HepG2 (cell line): ENCODE data around the gene UPF3B. TPM values are rescaled to one million over a fixed set of nuclear protein-coding genes. Genes with fewer than 3 reads are reported as not detected.

Experiments used
- ATAC-seq: fragments of 200-7000 bp; cut with Tn5 transposase; 3 replicates; pipeline ENCODE4 v1.9.1; 2020; ENCODE audit warnings: mild to moderate bottlenecking, moderate library complexity
- BruUV-seq: library from RNA; stranded (reverse); fragments of 400-500 nt; replicated peaks from 2 replicates; lab custom pipeline; 2021; lab: Mats Ljungman, UMichigan
- CTCF ChIA-PET: fragments of 300-600 bp; formaldehyde crosslinking; extraction: SDS; loops from one replicate; lab custom pipeline; 2021; ENCODE audit warnings: low total read pairs, inconsistent platforms, low intra/inter-chr PET ratio; lab: Yijun Ruan, JAX
- POLR2A ChIA-PET: fragments of 350-600 bp; sonication (Branson Sonifier 250); formaldehyde crosslinking; loops from one replicate; lab custom pipeline; 2020; ENCODE audit warnings: antibody characterized with exemption, inconsistent platforms; lab: Yijun Ruan, JAX
- DNase-seq: peaks from one replicate; pipeline ENCODE4 v3.0.0-alpha.2; 2015; ENCODE audit warnings: low spot score
- FAIRE-seq: peaks from 3 replicates; lab custom pipeline; 2011; peaks lifted over from hg19 to GRCh38; lab: Jason Lieb, UNC
- H2AFZ ChIP-seq: one replicate; pipeline ENCODE4 v1.6.1; 2011; ENCODE audit warnings: low read length, inconsistent platforms
- H3K27ac ChIP-seq: fragments of 300-600 bp; 3 replicates; pipeline ENCODE4 v1.8.0; 2011; ENCODE audit warnings: mixed run types, mild to moderate bottlenecking, mixed read lengths, low read length, inconsistent platforms; ENCODE audit not compliant: insufficient read depth; ENCODE audit errors: extremely low read length
- H3K27me3 ChIP-seq, 2 experiments: fragments of 200-600 bp in 1 of 2; 2 replicates in 1 of 2; 3 replicates in 1 of 2; pipeline versions ENCODE4 v1.6.0 to v1.8.0; 2011; ENCODE audit warnings: low read length in 2 of 2, mild to moderate bottlenecking in 2 of 2, moderate library complexity in 2 of 2, inconsistent platforms in 1 of 2; ENCODE audit not compliant: insufficient read depth in 2 of 2, control insufficient read depth in 1 of 2
- H3K36me3 ChIP-seq, 2 experiments: fragments of 200-600 bp in 1 of 2; replicated peaks in 1 of 2; 2 replicates in 1 of 2; 3 replicates in 1 of 2; pipeline versions ENCODE4 v1.5.1 to v1.8.0; 2011; ENCODE audit warnings: low read length in 2 of 2, inconsistent platforms in 1 of 2; ENCODE audit not compliant: insufficient read depth in 2 of 2, control insufficient read depth in 1 of 2
- H3K4me1 ChIP-seq: 2 replicates; pipeline ENCODE4 v1.5.1; 2012; ENCODE audit warnings: low read length, inconsistent platforms; ENCODE audit not compliant: insufficient read depth
- H3K4me2 ChIP-seq: 2 replicates; pipeline ENCODE4 v1.6.0; 2011; ENCODE audit warnings: low read depth, low read length, inconsistent platforms
- H3K4me3 ChIP-seq, 3 experiments: fragments of 200-600 bp in 1 of 3; sonication (generic), shearing (Covaris generic) in 1 of 3; replicated peaks in 1 of 3; 2 replicates each; pipeline ENCODE4 v1.5.1; 2011 to 2016; ENCODE audit warnings: low read length in 3 of 3, inconsistent platforms in 2 of 3, low read depth in 2 of 3, mild to moderate bottlenecking in 2 of 3, control low read depth in 1 of 3, mixed read lengths in 1 of 3; ENCODE audit not compliant: insufficient read depth in 1 of 3
- H3K79me2 ChIP-seq: one replicate; pipeline ENCODE4 v1.6.1; 2011; ENCODE audit warnings: low read length, inconsistent platforms; ENCODE audit not compliant: insufficient read depth
- H3K9ac ChIP-seq: 2 replicates; pipeline ENCODE4 v1.6.0; 2011; ENCODE audit warnings: mild to moderate bottlenecking, low read depth, low read length, inconsistent platforms; ENCODE audit not compliant: insufficient read depth
- H3K9me3 ChIP-seq: 2 replicates; pipeline ENCODE4 v1.5.1; 2012; ENCODE audit warnings: mild to moderate bottlenecking, low read length
- H4K20me1 ChIP-seq: 2 replicates; pipeline ENCODE4 v1.6.0; 2011; ENCODE audit warnings: inconsistent platforms, mild to moderate bottlenecking, low read length, moderate library complexity; ENCODE audit not compliant: insufficient read depth
- AKAP8 ChIP-seq: sonication (generic); formaldehyde crosslinking; IDR thresholded peaks from 2 replicates; pipeline ENCODE4 v1.5.1; 2020; ENCODE audit warnings: mild to moderate bottlenecking, missing genetic modification reagents
- CAMTA2 ChIP-seq: sonication (generic); formaldehyde crosslinking; IDR thresholded peaks from 2 replicates; pipeline ENCODE4 v1.4.0; 2020; ENCODE audit warnings: mild to moderate bottlenecking, missing genetic modification reagents, borderline replicate concordance
- CBX5 ChIP-seq: sonication (generic); formaldehyde crosslinking; IDR thresholded peaks from 2 replicates; pipeline ENCODE4 v1.4.0; 2020; ENCODE audit warnings: missing genetic modification reagents, borderline replicate concordance
- FOSL1 ChIP-seq: sonication (generic); formaldehyde crosslinking; IDR thresholded peaks from 2 replicates; pipeline ENCODE4 v1.9.0; 2021; ENCODE audit warnings: missing genetic modification reagents, borderline replicate concordance
- GZF1 ChIP-seq: sonication (generic); formaldehyde crosslinking; IDR thresholded peaks from 2 replicates; pipeline ENCODE4 v1.5.1; 2020; ENCODE audit warnings: mild to moderate bottlenecking, missing genetic modification reagents
- KDM5B ChIP-seq: sonication (generic); formaldehyde crosslinking; IDR thresholded peaks from 2 replicates; pipeline ENCODE4 v1.4.0; 2020; ENCODE audit warnings: missing genetic modification reagents, mild to moderate bottlenecking, borderline replicate concordance
- MTF1 ChIP-seq: sonication (generic); formaldehyde crosslinking; IDR thresholded peaks from 2 replicates; pipeline ENCODE4 v1.5.0; 2020; ENCODE audit warnings: missing genetic modification reagents
- MYC ChIP-seq: sonication (generic); formaldehyde crosslinking; IDR thresholded peaks from 2 replicates; pipeline ENCODE4 v1.9.0; 2021; ENCODE audit warnings: missing genetic modification reagents, borderline replicate concordance
- PAXIP1 ChIP-seq: sonication (generic); formaldehyde crosslinking; conservative IDR thresholded peaks from 2 replicates; pipeline ENCODE4 v1.4.0; 2020; ENCODE audit warnings: mild to moderate bottlenecking, missing genetic modification reagents, moderate library complexity
- RFX5 ChIP-seq: IDR thresholded peaks from 2 replicates; pipeline ENCODE4 v1.6.1; 2011; ENCODE audit warnings: low read depth, low read length, improper control_type of control experiment
- TBX2 ChIP-seq: sonication (generic); formaldehyde crosslinking; IDR thresholded peaks from 2 replicates; pipeline ENCODE4 v1.5.0; 2020; ENCODE audit warnings: missing genetic modification reagents, mild to moderate bottlenecking, borderline replicate concordance
- XBP1 ChIP-seq: sonication (generic); formaldehyde crosslinking; IDR thresholded peaks from 2 replicates; pipeline ENCODE4 v1.5.0; 2020; ENCODE audit warnings: missing genetic modification reagents
- ZKSCAN5 ChIP-seq: sonication (generic); formaldehyde crosslinking; IDR thresholded peaks from 2 replicates; pipeline ENCODE4 v1.5.1; 2020; ENCODE audit warnings: mild to moderate bottlenecking, missing genetic modification reagents
- ZMYM4 ChIP-seq: sonication (generic); formaldehyde crosslinking; IDR thresholded peaks from 2 replicates; pipeline ENCODE4 v1.8.1; 2023; ENCODE audit warnings: mild to moderate bottlenecking, missing genetic modification reagents
- ZNF547 ChIP-seq: sonication (generic); formaldehyde crosslinking; IDR thresholded peaks from 2 replicates; pipeline ENCODE4 v1.5.1; 2020; ENCODE audit warnings: mild to moderate bottlenecking, missing genetic modification reagents
- ZNF678 ChIP-seq: sonication (generic); formaldehyde crosslinking; IDR thresholded peaks from 2 replicates; pipeline ENCODE4 v1.4.0; 2020; ENCODE audit warnings: mild to moderate bottlenecking, missing genetic modification reagents
- ZNF839 ChIP-seq: sonication (generic); formaldehyde crosslinking; IDR thresholded peaks from 2 replicates; pipeline ENCODE4 v1.4.0; 2020; ENCODE audit warnings: missing genetic modification reagents, mild to moderate bottlenecking, borderline replicate concordance
- WGBS: methylation state at CpG from one replicate; pipeline ENCODE4 v1.1.6; 2017; ENCODE audit warnings: low lambda C conversion rate; 5-methylcytosine and 5-hydroxymethylcytosine counted together
- in situ Hi-C: cut with HindIII; loops from 2 replicates; pipeline ENCODE4 v1.10.0; 2017; ENCODE audit warnings: low pct_unique_long_range_greater_than_20kb; ENCODE audit not compliant: extremely low pct_ligation_motif_present
- intact Hi-C: fragments of 100-400 bp; cut with micrococcal nuclease; formaldehyde crosslinking; loops from one replicate; pipeline ENCODE4 v1.10.0; 2022; ENCODE audit not compliant: unreplicated experiment
- polyA plus RNA-seq, 8 experiments: library from polyadenylated mRNA; depleted of rRNA in 3 of 8; stranded (reverse) in 7 of 8; unstranded in 1 of 8; fragments of >200 nt; fragmentation: Illumina TruSeq in 4 of 8; extraction: Trizol in 4 of 8; gene quantifications; 2 replicates each; pipeline versions ENCODE4 v1.2.1 to v1.2.3, GENCODE V29; 2011 to 2016; ENCODE audit warnings: low read depth in 4 of 8, missing spikeins in 1 of 8, mixed read lengths in 1 of 8; ENCODE audit not compliant: insufficient read depth in 1 of 8
- total RNA-seq, 5 experiments: library from RNA; depleted of rRNA; stranded (reverse); fragments of >200 nt; fragmentation: Illumina TruSeq; extraction: Trizol; gene quantifications; 2 replicates each; pipeline ENCODE4 v1.2.3, GENCODE V29; 2016; ENCODE audit warnings: low read depth in 1 of 5
- TF ChIP-seq, protein P1 (sequence below): sonication (generic); formaldehyde crosslinking; IDR thresholded peaks from 2 replicates; pipeline ENCODE4 v1.5.1; 2020; ENCODE audit warnings: mild to moderate bottlenecking, missing genetic modification reagents

The UPF3B gene
- total and polyA plus RNA-seq, 2 of the 13 experiments (the other 11 are each of a cell fraction or from before 2014, with no cell fraction given): 5.2 to 7.2 TPM

GRCh38 chrX:119802546-119802945 is 50.2 kb downstream of the UPF3B start:
- in situ Hi-C loops (no loop called here), intact Hi-C loops (no loop called here)
- Histone ChIP-seq H3K4me2 (no peak overlapping the region), H3K9me3 (no peaks in the 10 kb centered on the region), H3K79me2 (no peaks in the 10 kb centered on the region), H3K36me3 (no peaks in the 10 kb centered on the region), H3K4me3 (no peak overlapping the region), H3K27me3 (no peaks in the 10 kb centered on the region), H3K9ac (no peak overlapping the region), H3K27ac (no peak overlapping the region), H2AFZ (no peak overlapping the region), H3K4me1 (no peaks in the 10 kb centered on the region), H4K20me1 (no peaks in the 10 kb centered on the region)
- ChIA-PET CTCF (no interaction called here), POLR2A (no interaction called here)
- no TSS peak for BruUV-seq
- no peak for DNase-seq
- FAIRE-seq: no peak
- no peak for ATAC-seq
- 65% methylated on average over 4 of the region's 8 CpGs for WGBS
- TF ChIP-seq ZNF839 (CRISPR knock-in tag): no peak
- no peak for TF ChIP-seq AKAP8 (CRISPR knock-in tag)
- no peak for TF ChIP-seq XBP1 (CRISPR knock-in tag)
- no peak for TF ChIP-seq RFX5
- no peak for TF ChIP-seq TBX2
- no peak for TF ChIP-seq KDM5B (CRISPR knock-in tag)
- no peak for TF ChIP-seq ZNF547
- TF ChIP-seq, protein P1, sequence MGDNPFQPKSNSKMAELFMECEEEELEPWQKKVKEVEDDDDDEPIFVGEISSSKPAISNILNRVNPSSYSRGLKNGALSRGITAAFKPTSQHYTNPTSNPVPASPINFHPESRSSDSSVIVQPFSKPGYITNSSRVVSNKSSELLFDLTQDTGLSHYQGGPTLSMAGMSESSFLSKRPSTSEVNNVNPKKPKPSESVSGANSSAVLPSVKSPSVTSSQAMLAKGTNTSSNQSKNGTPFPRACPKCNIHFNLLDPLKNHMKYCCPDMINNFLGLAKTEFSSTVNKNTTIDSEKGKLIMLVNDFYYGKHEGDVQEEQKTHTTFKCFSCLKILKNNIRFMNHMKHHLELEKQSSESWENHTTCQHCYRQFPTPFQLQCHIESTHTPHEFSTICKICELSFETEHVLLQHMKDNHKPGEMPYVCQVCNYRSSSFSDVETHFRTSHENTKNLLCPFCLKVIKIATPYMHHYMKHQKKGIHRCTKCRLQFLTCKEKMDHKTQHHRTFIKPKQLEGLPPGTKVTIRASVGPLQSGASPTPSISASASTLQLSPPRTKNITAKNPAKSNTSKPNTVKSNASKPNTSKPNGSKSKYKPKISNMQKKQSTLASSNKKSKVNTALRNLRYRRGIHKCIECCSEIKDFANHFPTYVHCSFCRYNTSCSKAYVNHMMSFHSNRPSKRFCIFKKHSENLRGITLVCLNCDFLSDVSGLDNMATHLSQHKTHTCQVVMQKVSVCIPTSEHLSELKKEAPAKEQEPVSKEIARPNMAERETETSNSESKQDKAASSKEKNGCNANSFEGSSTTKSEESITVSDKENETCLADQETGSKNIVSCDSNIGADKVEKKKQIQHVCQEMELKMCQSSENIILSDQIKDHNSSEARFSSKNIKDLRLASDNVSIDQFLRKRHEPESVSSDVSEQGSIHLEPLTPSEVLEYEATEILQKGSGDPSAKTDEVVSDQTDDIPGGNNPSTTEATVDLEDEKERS (CRISPR knock-in tag): no peak
- TF ChIP-seq CAMTA2 (CRISPR knock-in tag): no peak
- TF ChIP-seq MYC: no peak
- no peak for TF ChIP-seq ZMYM4 (CRISPR knock-in tag)
- no peak for TF ChIP-seq CBX5 (CRISPR knock-in tag)
- TF ChIP-seq ZNF678 (CRISPR knock-in tag): no peak
- no peak for TF ChIP-seq ZKSCAN5 (CRISPR knock-in tag)
- no peak for TF ChIP-seq PAXIP1 (CRISPR knock-in tag)
- TF ChIP-seq MTF1: no peak
- no peak for TF ChIP-seq GZF1 (CRISPR knock-in tag)
- no peak for TF ChIP-seq FOSL1
